Astrocyte (in vitro differentiated cells and primary cell): ENCODE measurements around the gene SYNPO2. TPM values are rescaled to one million over a fixed set of nuclear protein-coding genes. Genes with fewer than 3 reads are reported as not detected.
A peak's percentile ranks its signal among the peaks of the same experiment; 100 is the strongest.

Experiments used
- DNase-seq: peaks from one replicate; pipeline ENCODE4 v3.0.0-alpha.2; 2010; ENCODE audit warnings: low read depth
- FAIRE-seq: peaks from 2 replicates; lab custom pipeline; 2011; peaks lifted over from hg19 to GRCh38; lab: Jason Lieb, UNC
- H2AFZ ChIP-seq: 2 replicates; pipeline ENCODE4 v1.6.0; 2012; ENCODE audit warnings: low read depth, low read length, inconsistent platforms
- H3K27ac ChIP-seq: 2 replicates; pipeline ENCODE4 v1.5.1; 2011; ENCODE audit warnings: low read depth, low read length, inconsistent platforms
- H3K27me3 ChIP-seq: 2 replicates; pipeline ENCODE4 v1.6.0; 2011; ENCODE audit warnings: low read length, inconsistent platforms; ENCODE audit not compliant: insufficient read depth
- H3K36me3 ChIP-seq: 2 replicates; pipeline ENCODE4 v1.5.1; 2011; ENCODE audit warnings: low read length, inconsistent platforms; ENCODE audit not compliant: insufficient read depth
- H3K4me1 ChIP-seq: 2 replicates; pipeline ENCODE4 v1.5.1; 2011; ENCODE audit warnings: low read length, inconsistent platforms; ENCODE audit not compliant: insufficient read depth
- H3K4me2 ChIP-seq: 2 replicates; pipeline ENCODE4 v1.6.0; 2012; ENCODE audit warnings: low read length, inconsistent platforms
- H3K4me3 ChIP-seq: 2 replicates; pipeline ENCODE4 v1.5.1; 2011; ENCODE audit warnings: low read depth, mild to moderate bottlenecking, low read length, inconsistent platforms; ENCODE audit not compliant: insufficient read depth
- H3K79me2 ChIP-seq: 2 replicates; pipeline ENCODE4 v1.6.0; 2012; ENCODE audit warnings: mild to moderate bottlenecking, low read length, inconsistent platforms; ENCODE audit not compliant: insufficient read depth
- H3K9ac ChIP-seq: 2 replicates; pipeline ENCODE4 v1.6.0; 2012; ENCODE audit warnings: mild to moderate bottlenecking, low read length, inconsistent platforms
- H3K9me3 ChIP-seq: 2 replicates; pipeline ENCODE4 v1.5.1; 2012; ENCODE audit warnings: low read depth, mild to moderate bottlenecking, low read length, inconsistent platforms; ENCODE audit not compliant: insufficient read depth
- H4K20me1 ChIP-seq: 2 replicates; pipeline ENCODE4 v1.6.0; 2012; ENCODE audit warnings: low read length, inconsistent platforms; ENCODE audit not compliant: insufficient read depth
- H3K27ac Mint-ChIP-seq: one replicate; pipeline ENCODE4 v1.8.0; 2021; ENCODE audit warnings: mild to moderate bottlenecking, mixed read lengths; ENCODE audit not compliant: unreplicated experiment
- H3K27me3 Mint-ChIP-seq: one replicate; pipeline ENCODE4 v1.8.0; 2021; ENCODE audit warnings: low read depth, mixed read lengths; ENCODE audit not compliant: unreplicated experiment
- H3K36me3 Mint-ChIP-seq: one replicate; pipeline ENCODE4 v1.8.0; 2021; ENCODE audit warnings: low read depth, mixed read lengths; ENCODE audit not compliant: unreplicated experiment
- H3K4me1 Mint-ChIP-seq: one replicate; pipeline ENCODE4 v1.8.0; 2021; ENCODE audit warnings: low read depth, mixed read lengths; ENCODE audit not compliant: unreplicated experiment
- H3K4me3 Mint-ChIP-seq: one replicate; pipeline ENCODE4 v1.8.0; 2021; ENCODE audit warnings: mild to moderate bottlenecking, moderate library complexity, mixed read lengths; ENCODE audit not compliant: unreplicated experiment
- H3K9me3 Mint-ChIP-seq: one replicate; pipeline ENCODE4 v1.8.0; 2021; ENCODE audit warnings: mild to moderate bottlenecking, mixed read lengths; ENCODE audit not compliant: unreplicated experiment
- EZH2 ChIP-seq: IDR thresholded peaks from 2 replicates; pipeline ENCODE4 v1.6.1; 2012; ENCODE audit warnings: mild to moderate bottlenecking, low read length, inconsistent platforms; ENCODE audit not compliant: insufficient read depth
- total RNA-seq: library from RNA; stranded (reverse); gene quantifications from 2 replicates; pipeline ENCODE4 v1.2.1, GENCODE V29; 2021
- TF ChIP-seq, protein P1 (sequence below): IDR thresholded peaks from 2 replicates; pipeline ENCODE4 v1.5.1; 2011; ENCODE audit warnings: low read depth, mild to moderate bottlenecking, inconsistent platforms, low read length, moderate library complexity; ENCODE audit not compliant: insufficient read depth

Gene SYNPO2
- total RNA-seq, 1 donor from 2014 or later, result 4.2 TPM

DNA sequence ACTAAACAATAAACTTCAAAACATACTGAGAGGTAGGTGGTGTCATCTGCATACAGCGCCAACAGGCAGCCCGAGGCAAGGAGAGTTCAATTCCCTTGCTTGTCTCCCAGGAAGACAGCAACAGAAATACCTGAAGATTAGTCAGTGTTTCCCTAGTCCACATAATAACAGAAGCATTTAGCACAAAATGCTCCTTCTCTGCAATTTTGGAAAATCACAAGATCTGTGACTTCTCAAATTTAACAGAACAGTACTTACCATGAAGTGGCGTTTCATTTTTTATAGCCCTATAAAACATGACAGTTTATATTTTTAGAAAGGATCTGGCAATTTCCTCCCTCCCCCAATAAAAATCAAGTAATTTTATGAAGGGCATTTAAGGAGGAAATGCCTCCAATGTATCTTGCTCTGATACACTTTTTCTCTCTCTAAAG, 179.9 kb downstream of the SYNPO2 start:
- Histone ChIP-seq H3K27ac (no peak overlapping the region), H3K4me2 (no peak overlapping the region), H3K4me3 (no peak overlapping the region), H3K4me1 (no peaks in the 10 kb centered on the region), H3K36me3 (no peaks in the 10 kb centered on the region), H3K79me2 (no peaks in the 10 kb centered on the region), H3K9ac (no peak overlapping the region), H3K27me3 (no peaks in the 10 kb centered on the region), H2AFZ (no peak overlapping the region), H3K9me3 (no peaks in the 10 kb centered on the region), H4K20me1 (no peaks in the 10 kb centered on the region)
- FAIRE-seq (no peak), DNase-seq (no peak)
- Mint-ChIP-seq H3K27ac (peak overlapping the region; percentile 10), H3K36me3 (no peaks in the 10 kb centered on the region), H3K27me3 (no peaks in the 10 kb centered on the region), H3K9me3 (peaks cover 7% of the 10 kb centered on the region), H3K4me1 (peaks cover 3% of the 10 kb centered on the region), H3K4me3 (peak overlapping the region; percentile 40)
- TF ChIP-seq, protein P1, sequence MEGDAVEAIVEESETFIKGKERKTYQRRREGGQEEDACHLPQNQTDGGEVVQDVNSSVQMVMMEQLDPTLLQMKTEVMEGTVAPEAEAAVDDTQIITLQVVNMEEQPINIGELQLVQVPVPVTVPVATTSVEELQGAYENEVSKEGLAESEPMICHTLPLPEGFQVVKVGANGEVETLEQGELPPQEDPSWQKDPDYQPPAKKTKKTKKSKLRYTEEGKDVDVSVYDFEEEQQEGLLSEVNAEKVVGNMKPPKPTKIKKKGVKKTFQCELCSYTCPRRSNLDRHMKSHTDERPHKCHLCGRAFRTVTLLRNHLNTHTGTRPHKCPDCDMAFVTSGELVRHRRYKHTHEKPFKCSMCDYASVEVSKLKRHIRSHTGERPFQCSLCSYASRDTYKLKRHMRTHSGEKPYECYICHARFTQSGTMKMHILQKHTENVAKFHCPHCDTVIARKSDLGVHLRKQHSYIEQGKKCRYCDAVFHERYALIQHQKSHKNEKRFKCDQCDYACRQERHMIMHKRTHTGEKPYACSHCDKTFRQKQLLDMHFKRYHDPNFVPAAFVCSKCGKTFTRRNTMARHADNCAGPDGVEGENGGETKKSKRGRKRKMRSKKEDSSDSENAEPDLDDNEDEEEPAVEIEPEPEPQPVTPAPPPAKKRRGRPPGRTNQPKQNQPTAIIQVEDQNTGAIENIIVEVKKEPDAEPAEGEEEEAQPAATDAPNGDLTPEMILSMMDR, result no peak
- no peak for TF ChIP-seq EZH2

GRCh38 chr4:119070301-119070700, 181.6 kb downstream of the SYNPO2 start:
- Histone ChIP-seq H3K27me3 (no peaks in the 10 kb centered on the region), H3K9me3 (no peaks in the 10 kb centered on the region), H2AFZ (no peak overlapping the region), H3K4me3 (no peak overlapping the region), H4K20me1 (no peaks in the 10 kb centered on the region), H3K79me2 (no peaks in the 10 kb centered on the region), H3K36me3 (no peaks in the 10 kb centered on the region), H3K4me1 (no peaks in the 10 kb centered on the region), H3K9ac (no peak overlapping the region), H3K4me2 (no peak overlapping the region), H3K27ac (no peak overlapping the region)
- H3K27me3 Mint-ChIP-seq, result no peaks in the 10 kb centered on the region
- peaks cover 3% of the 10 kb centered on the region for H3K4me1 Mint-ChIP-seq
- TF ChIP-seq, protein P1, result no peak
- no peak for TF ChIP-seq EZH2
- FAIRE-seq (no peak), DNase-seq (no peak)
- no peak overlapping the region for H3K27ac Mint-ChIP-seq
- H3K4me3 Mint-ChIP-seq, result no peak overlapping the region
- H3K9me3 Mint-ChIP-seq, result peaks cover 7% of the 10 kb centered on the region
- H3K36me3 Mint-ChIP-seq, result no peaks in the 10 kb centered on the region

GRCh38 chr4:119080721-119081541, 192.3 kb downstream of the SYNPO2 start:
- FAIRE-seq, result peak; percentile 66
- H3K9me3 Mint-ChIP-seq, result peaks cover 3% of the 10 kb centered on the region
- H3K79me2 ChIP-seq, result no peaks in the 10 kb centered on the region

More at GRCh38 chr4:119080721-119081541, 192.3 kb downstream of the SYNPO2 start:
- no peaks in the 10 kb centered on the region for H3K27me3 Mint-ChIP-seq
- no peak overlapping the region for H3K9ac ChIP-seq
- peaks cover 2% of the 10 kb centered on the region for H3K4me1 Mint-ChIP-seq
- H3K4me3 Mint-ChIP-seq, result no peak overlapping the region
- no peak overlapping the region for H3K27ac ChIP-seq
- no peak for TF ChIP-seq EZH2
- TF ChIP-seq, protein P1, result no peak
- no peaks in the 10 kb centered on the region for H3K9me3 ChIP-seq
- peak overlapping the region; percentile 3 for H3K4me2 ChIP-seq
- H3K4me3 ChIP-seq, result no peak overlapping the region
- no peak overlapping the region for H2AFZ ChIP-seq
- peaks cover 4% of the 10 kb centered on the region for H3K4me1 ChIP-seq
- H3K36me3 Mint-ChIP-seq, result no peaks in the 10 kb centered on the region
- H4K20me1 ChIP-seq, result no peaks in the 10 kb centered on the region
- no peaks in the 10 kb centered on the region for H3K36me3 ChIP-seq
- DNase-seq, result no peak
- no peaks in the 10 kb centered on the region for H3K27me3 ChIP-seq
- no peak overlapping the region for H3K27ac Mint-ChIP-seq
